SH-SY5Y (cell line): Measurements from ENCODE around the gene FASTKD3.

ENCODE experiments used
- GATA2 ChIP-seq: IDR thresholded peaks from 2 replicates; pipeline ENCODE4 v1.6.1; 2011; ENCODE audit warnings: mild to moderate bottlenecking, low read depth, low read length
- GATA3 ChIP-seq: IDR thresholded peaks from 2 replicates; pipeline ENCODE4 v1.6.1; 2011; ENCODE audit warnings: low read depth, mild to moderate bottlenecking, low read length, moderate library complexity

- TF ChIP-seq GATA2 (no peak), GATA3 (no peak)
Observed at GRCh38 chr5:7834982-7835381, 33.8 kb downstream of the FASTKD3 start.
